NT2/D1 (cell line): ENCODE data around the gene SCYL2.

Experiments
- YY1 ChIP-seq: IDR thresholded peaks from 2 replicates; pipeline ENCODE4 v1.6.1; 2011; ENCODE audit not compliant: insufficient read length, insufficient read depth
- ZNF274 ChIP-seq: IDR thresholded peaks from 2 replicates; pipeline ENCODE4 v1.6.1; 2011; ENCODE audit warnings: mild to moderate bottlenecking, low read depth, low read length

DNA sequence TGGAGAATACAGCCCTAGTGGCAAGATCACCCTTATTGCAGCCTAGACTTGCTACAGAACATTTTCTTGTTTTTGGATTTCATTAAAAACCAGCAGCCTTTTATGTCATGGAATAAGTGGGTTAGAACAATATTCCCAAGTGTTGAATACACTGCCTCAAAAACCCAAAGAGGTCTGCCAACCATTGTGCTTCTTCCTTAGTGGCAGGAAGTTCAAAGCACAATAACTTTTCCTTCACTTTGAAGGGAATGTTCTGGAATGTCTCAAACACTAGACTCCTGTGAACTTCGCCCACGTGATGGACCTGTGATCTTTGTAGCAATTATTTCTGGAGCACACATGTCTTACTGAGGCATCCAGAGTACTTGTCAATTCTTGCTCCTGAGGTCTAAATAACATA, 98.4 kb downstream of the SCYL2 start:
- TF ChIP-seq ZNF274 (no peak), YY1 (no peak)
